MM.1S (cell line): Measurements from ENCODE around the gene EPHX1.

Experiments used
- EZH2 ChIP-seq: fragments of 300-600 bp; sonication (generic); optimal IDR thresholded peaks from 2 replicates; pipeline ENCODE3; 2017; ENCODE audit warnings: low read depth, mild to moderate bottlenecking, antibody characterized with exemption, low read length, mixed read lengths
- TF ChIP-seq, protein P1 (sequence below): fragments of 300-600 bp; sonication (generic); IDR thresholded peaks from 2 replicates; pipeline ENCODE4 v1.5.1; 2016; ENCODE audit warnings: antibody characterized with exemption, low read length, mixed read lengths

DNA sequence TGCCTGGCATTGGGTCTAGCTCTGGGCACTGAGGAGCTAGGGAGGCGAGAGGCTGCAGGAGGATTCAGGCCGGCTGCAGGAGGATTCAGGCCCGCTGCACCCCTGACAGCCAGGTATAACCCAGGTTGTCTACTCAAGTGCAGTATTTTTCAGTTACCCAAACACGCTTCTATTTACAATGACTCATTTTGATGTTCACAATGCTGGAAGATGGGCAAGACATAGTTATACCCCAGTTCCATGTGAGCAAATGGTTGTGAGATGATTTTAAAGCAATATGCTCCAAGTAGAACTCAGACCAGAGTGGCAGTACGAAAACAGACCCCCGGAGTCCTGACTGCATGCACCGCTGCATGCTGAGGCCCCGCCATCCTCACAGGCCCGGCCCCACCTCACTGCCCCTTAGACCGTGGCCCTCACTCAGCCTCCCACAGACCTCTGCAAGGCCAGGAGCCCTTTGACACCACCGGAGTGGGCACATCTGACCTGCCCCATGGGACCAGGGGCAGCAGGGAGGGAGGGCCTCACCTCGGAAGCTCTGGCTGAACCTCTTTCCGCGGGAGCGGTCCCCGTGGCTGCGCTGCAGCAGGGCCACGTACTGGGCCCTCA is 78.5 kb downstream of the EPHX1 start:
- TF ChIP-seq, protein P1, sequence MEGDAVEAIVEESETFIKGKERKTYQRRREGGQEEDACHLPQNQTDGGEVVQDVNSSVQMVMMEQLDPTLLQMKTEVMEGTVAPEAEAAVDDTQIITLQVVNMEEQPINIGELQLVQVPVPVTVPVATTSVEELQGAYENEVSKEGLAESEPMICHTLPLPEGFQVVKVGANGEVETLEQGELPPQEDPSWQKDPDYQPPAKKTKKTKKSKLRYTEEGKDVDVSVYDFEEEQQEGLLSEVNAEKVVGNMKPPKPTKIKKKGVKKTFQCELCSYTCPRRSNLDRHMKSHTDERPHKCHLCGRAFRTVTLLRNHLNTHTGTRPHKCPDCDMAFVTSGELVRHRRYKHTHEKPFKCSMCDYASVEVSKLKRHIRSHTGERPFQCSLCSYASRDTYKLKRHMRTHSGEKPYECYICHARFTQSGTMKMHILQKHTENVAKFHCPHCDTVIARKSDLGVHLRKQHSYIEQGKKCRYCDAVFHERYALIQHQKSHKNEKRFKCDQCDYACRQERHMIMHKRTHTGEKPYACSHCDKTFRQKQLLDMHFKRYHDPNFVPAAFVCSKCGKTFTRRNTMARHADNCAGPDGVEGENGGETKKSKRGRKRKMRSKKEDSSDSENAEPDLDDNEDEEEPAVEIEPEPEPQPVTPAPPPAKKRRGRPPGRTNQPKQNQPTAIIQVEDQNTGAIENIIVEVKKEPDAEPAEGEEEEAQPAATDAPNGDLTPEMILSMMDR: no peak
- TF ChIP-seq EZH2: no peak
